Tibial nerve (tissue), 4 donors: ENCODE measurements around the gene C11orf71. TPM values are rescaled to one million over a fixed set of nuclear protein-coding genes. Genes with fewer than 3 reads are reported as not detected.

ENCODE experiments used
- DNase-seq, 2 donors: peaks; one replicate each; pipeline ENCODE4 v3.0.0-alpha.2; 2019; ENCODE audit warnings: low spot score in 2 of 2
- H3K27ac ChIP-seq, 4 donors: fragments of 200-600 bp; sonication (generic) in 3 of 4; one replicate each; pipeline ENCODE4 v1.5.1; 2017 to 2019; ENCODE audit warnings: mild to moderate bottlenecking in 1 of 4
- H3K27me3 ChIP-seq, 2 donors: fragments of 200-600 bp; sonication (generic) in 1 of 2; one replicate each; pipeline versions ENCODE4 v1.5.1 to v1.6.0; 2017 to 2019
- H3K36me3 ChIP-seq, 3 donors: fragments of 200-600 bp; sonication (generic); one replicate each; pipeline ENCODE4 v1.5.1; 2018 to 2019
- H3K4me1 ChIP-seq, 4 donors: fragments of 200-600 bp; sonication (generic) in 3 of 4; one replicate each; pipeline ENCODE4 v1.5.1; 2017 to 2019
- H3K4me3 ChIP-seq, 4 donors: fragments of 200-600 bp; sonication (generic) in 3 of 4; one replicate each; pipeline ENCODE4 v1.5.1; 2017 to 2019; ENCODE audit warnings: mild to moderate bottlenecking in 1 of 4, moderate library complexity in 1 of 4
- H3K9me3 ChIP-seq, 4 donors: fragments of 200-600 bp; sonication (generic) in 3 of 4; one replicate each; pipeline ENCODE4 v1.5.1; 2017 to 2019
- CTCF ChIP-seq, 5 experiments: fragments of 200-600 bp in 3 of 5; fragments of 450-650 bp in 2 of 5; sonication (generic) in 3 of 5; IDR thresholded peaks; one replicate each; pipeline ENCODE4 v1.5.1; 2016 to 2019; ENCODE audit warnings: antibody characterized with exemption in 5 of 5, mild to moderate bottlenecking in 3 of 5, moderate library complexity in 2 of 5
- EP300 ChIP-seq, 2 donors: sonication (generic); formaldehyde crosslinking; IDR thresholded peaks; one replicate each; pipeline ENCODE4 v1.6.1; 2017; ENCODE audit warnings: antibody characterized with exemption in 2 of 2, mild to moderate bottlenecking in 1 of 2
- POLR2A ChIP-seq, 2 donors: fragments of 450-650 bp; IDR thresholded peaks; one replicate each; pipeline ENCODE4 v1.6.1; 2017; ENCODE audit warnings: antibody characterized with exemption in 2 of 2, mild to moderate bottlenecking in 2 of 2, moderate library complexity in 2 of 2
- WGBS, 2 donors: methylation state at CpG; one replicate each; pipeline ENCODE4 v1.1.5; 2018; 5-methylcytosine and 5-hydroxymethylcytosine counted together
- total RNA-seq, 4 donors: library from RNA; depleted of rRNA; stranded (reverse); fragments of >200 nt; gene quantifications; one replicate each; pipeline ENCODE4 v1.1.0, GENCODE V29; 2016

The C11orf71 gene
- total RNA-seq, 4 donors from 2014 or later: 3.3 to 16.0 (median 13.5) TPM

- TF ChIP-seq POLR2A (IDR thresholded peaks at IDR 0.05) (no peak), EP300 (IDR thresholded peaks at IDR 0.05) (no peak), CTCF (IDR thresholded peaks at IDR 0.05) (no peak)
- no peak for DNase-seq
- Histone ChIP-seq H3K4me3 (no peak overlapping the region), H3K27ac (no peak overlapping the region), H3K9me3 (no peaks in the 10 kb centered on the region), H3K4me1 (peaks cover 0 to 4% (median 0%) of the 10 kb centered on the region in 4 donors), H3K36me3 (no peaks in the 10 kb centered on the region), H3K27me3 (no peaks in the 10 kb centered on the region)
- WGBS, 2 donors: 92 to 100% methylated on average over 1 of the region's 1 CpG
These were observed 15.8 kb downstream of the C11orf71 start for GRCh38 chr11:114384487-114384886.

GRCh38 chr11:114382509-114382908, 17.8 kb downstream of the C11orf71 start:
- no peak overlapping the region for H3K27ac ChIP-seq
- WGBS, 2 donors: 78 to 98% methylated on average over 3 of the region's 3 CpGs

GRCh38 chr11:114379394-114380069, 20.8 kb downstream of the C11orf71 start:
- TF ChIP-seq CTCF (IDR thresholded peaks at IDR 0.05): no peak
- TF ChIP-seq EP300 (IDR thresholded peaks at IDR 0.05): no peak
- no peak for TF ChIP-seq POLR2A (IDR thresholded peaks at IDR 0.05)
- Histone ChIP-seq H3K9me3 (no peaks in the 10 kb centered on the region), H3K27ac (no peak overlapping the region), H3K4me3 (no peak overlapping the region), H3K36me3 (no peaks in the 10 kb centered on the region), H3K4me1 (no peaks in the 10 kb centered on the region), H3K27me3 (no peaks in the 10 kb centered on the region)
- DNase-seq: no peak
- 89 to 98% methylated on average over 5 of the region's 5 CpGs for WGBS, 2 donors

More at GRCh38 chr11:114382509-114382908, 17.8 kb downstream of the C11orf71 start:
- H3K4me3 ChIP-seq: no peak overlapping the region
- no peaks in the 10 kb centered on the region for H3K27me3 ChIP-seq
- no peaks in the 10 kb centered on the region for H3K9me3 ChIP-seq
- H3K4me1 ChIP-seq: peaks cover 0 to 4% (median 0%) of the 10 kb centered on the region in 4 donors
- no peak for DNase-seq
- TF ChIP-seq POLR2A (IDR thresholded peaks at IDR 0.05): no peak
- no peak for TF ChIP-seq EP300 (IDR thresholded peaks at IDR 0.05)
- TF ChIP-seq CTCF (IDR thresholded peaks at IDR 0.05): no peak
- no peaks in the 10 kb centered on the region for H3K36me3 ChIP-seq

GRCh38 chr11:114377612-114378267, 22.6 kb downstream of the C11orf71 start:
- 68 to 74% methylated on average over 7 of the region's 7 CpGs for WGBS, 2 donors
- no peak for DNase-seq
- TF ChIP-seq EP300 (IDR thresholded peaks at IDR 0.05): no peak
- TF ChIP-seq POLR2A (IDR thresholded peaks at IDR 0.05): no peak
- no peak for TF ChIP-seq CTCF (IDR thresholded peaks at IDR 0.05)
- Histone ChIP-seq H3K27ac (no peak overlapping the region), H3K27me3 (no peaks in the 10 kb centered on the region), H3K36me3 (no peaks in the 10 kb centered on the region), H3K9me3 (no peaks in the 10 kb centered on the region), H3K4me3 (no peak overlapping the region), H3K4me1 (no peaks in the 10 kb centered on the region)

- WGBS, 2 donors: 87 to 91% methylated on average over 3 of the region's 3 CpGs
- no peaks in the 10 kb centered on the region for H3K9me3 ChIP-seq
- no peaks in the 10 kb centered on the region for H3K27me3 ChIP-seq
- no peak overlapping the region for H3K27ac ChIP-seq
- H3K36me3 ChIP-seq: no peaks in the 10 kb centered on the region
- H3K4me1 ChIP-seq: no peaks in the 10 kb centered on the region
- TF ChIP-seq CTCF (IDR thresholded peaks at IDR 0.05) (no peak), EP300 (IDR thresholded peaks at IDR 0.05) (no peak), POLR2A (IDR thresholded peaks at IDR 0.05) (no peak)
- H3K4me3 ChIP-seq: no peak overlapping the region
- no peak for DNase-seq
These were observed 25.3 kb downstream of the C11orf71 start for GRCh38 chr11:114375052-114375451.
